HS-5 (cell line): ENCODE data around the gene CCT6B.
"Not testable (repeated sequence)": the region's sequence is repeated elsewhere in the genome, so short reads cannot be mapped to it uniquely, and the experiment has no call there.

ENCODE experiments used
- DNase-seq: peaks from one replicate; pipeline ENCODE4 v3.0.0-alpha.2; 2012; ENCODE audit warnings: low read depth

The CCT6B gene

GRCh38 chr17:34980681-34981537, 19.6 kb upstream of the CCT6B start:
- peak; percentile 50 for DNase-seq

GRCh38 chr17:34980353-34980680, 19.1 kb upstream of the CCT6B start, which contains the start of gene LIG3:
Gene LIG3 (plus strand): TSS chr17:34980512. CDS start chr17:34983006, 2,494 bp downstream.
- DNase-seq, result peak; percentile 63

GRCh38 chr17:34979650-34980352, 18.5 kb upstream of the CCT6B start:
- no peak for DNase-seq

GRCh38 chr17:34979153-34979552, 17.9 kb upstream of the CCT6B start:
- no peak for DNase-seq

GRCh38 chr17:34974794-34975785, 13.8 kb upstream of the CCT6B start:
- DNase-seq, result no peak

GRCh38 chr17:34974179-34974578, 12.9 kb upstream of the CCT6B start:
- DNase-seq, result no peak

GRCh38 chr17:34958438-34958837, 2.8 kb downstream of the CCT6B start:
- DNase-seq, result no peak

GRCh38 chr17:34950780-34951179, 10.5 kb downstream of the CCT6B start:
- not testable (repeated sequence) for DNase-seq

GRCh38 chr17:34930283-34930682, 31.0 kb downstream of the CCT6B start:
- no peak for DNase-seq

- no peak for DNase-seq
Observed at GRCh38 chr17:34926661-34927060, 34.6 kb downstream of the CCT6B start.

- DNase-seq, result no peak
Observed at GRCh38 chr17:34920676-34921075, 40.6 kb downstream of the CCT6B start.

GRCh38 chr17:34917381-34917780, 43.9 kb downstream of the CCT6B start:
- DNase-seq, result no peak

GRCh38 chr17:34916120-34916519, 45.1 kb downstream of the CCT6B start:
- DNase-seq, result no peak

GRCh38 chr17:34913001-34913400, 48.3 kb downstream of the CCT6B start:
- DNase-seq, result no peak

- no peak for DNase-seq
Observed at GRCh38 chr17:34909040-34909439, 52.2 kb downstream of the CCT6B start.

GRCh38 chr17:34902831-34903547, 58.3 kb downstream of the CCT6B start:
- DNase-seq, result no peak

- no peak for DNase-seq
Observed at GRCh38 chr17:34899643-34900291, 61.5 kb downstream of the CCT6B start.

- DNase-seq, result no peak
Observed at GRCh38 chr17:34895383-34895782, 65.9 kb downstream of the CCT6B start.

- no peak for DNase-seq
Observed at GRCh38 chr17:34894964-34895363, 66.3 kb downstream of the CCT6B start.

GRCh38 chr17:34892461-34893249, 68.6 kb downstream of the CCT6B start:
- no peak for DNase-seq
